Peyer's patch (tissue), 4 donors: Measurements from ENCODE around the gene DNAJA4. TPM values are rescaled to one million over a fixed set of nuclear protein-coding genes. Genes with fewer than 3 reads are reported as not detected.
A peak's percentile ranks its signal among the peaks of the same experiment; 100 is the strongest.

Experiments
- DNase-seq, 3 donors: peaks; one replicate each; pipeline ENCODE4 v3.0.0-alpha.2; 2017 to 2019
- H3K27ac ChIP-seq, 4 donors: fragments of 200-600 bp; sonication (generic); one replicate each; pipeline ENCODE4 v1.5.1; 2016 to 2019
- H3K27me3 ChIP-seq, 2 donors: fragments of 200-600 bp; sonication (generic); one replicate each; pipeline ENCODE4 v1.5.1; 2019
- H3K36me3 ChIP-seq, 3 donors: fragments of 200-600 bp; sonication (generic); one replicate each; pipeline ENCODE4 v1.5.1; 2016 to 2019
- H3K4me1 ChIP-seq, 4 donors: fragments of 200-600 bp; sonication (generic); one replicate each; pipeline ENCODE4 v1.5.1; 2016 to 2019
- H3K4me3 ChIP-seq, 4 donors: fragments of 200-600 bp; sonication (generic); 1 replicate in 3 of 4; 2 replicates in 1 of 4; pipeline ENCODE4 v1.5.1; 2016 to 2019; ENCODE audit warnings: mild to moderate bottlenecking in 1 of 4
- H3K9me3 ChIP-seq, 4 donors: fragments of 200-600 bp; sonication (generic); one replicate each; pipeline ENCODE4 v1.5.1; 2016 to 2019; ENCODE audit warnings: mild to moderate bottlenecking in 1 of 4
- POLR2A ChIP-seq, 2 donors: fragments of 450-650 bp; IDR thresholded peaks; one replicate each; pipeline ENCODE4 v1.5.1; 2017; ENCODE audit warnings: antibody characterized with exemption in 2 of 2, mild to moderate bottlenecking in 2 of 2, moderate library complexity in 2 of 2
- total RNA-seq, 4 donors: library from RNA; depleted of rRNA; stranded (reverse); fragments of >200 nt; gene quantifications; one replicate each; pipeline ENCODE4 v1.1.0, GENCODE V29; 2016
- TF ChIP-seq, protein P1 (sequence below), 6 experiments: fragments of 450-650 bp in 4 of 6; fragments of 200-600 bp in 2 of 6; sonication (generic) in 1 of 6; IDR thresholded peaks; one replicate each; pipeline ENCODE4 v1.5.1; 2017 to 2019; ENCODE audit warnings: antibody characterized with exemption in 6 of 6, mild to moderate bottlenecking in 3 of 6, moderate library complexity in 1 of 6

The DNAJA4 gene
- total RNA-seq, 4 donors from 2014 or later, result 25.6 to 48.9 (median 33.5) TPM

DNA sequence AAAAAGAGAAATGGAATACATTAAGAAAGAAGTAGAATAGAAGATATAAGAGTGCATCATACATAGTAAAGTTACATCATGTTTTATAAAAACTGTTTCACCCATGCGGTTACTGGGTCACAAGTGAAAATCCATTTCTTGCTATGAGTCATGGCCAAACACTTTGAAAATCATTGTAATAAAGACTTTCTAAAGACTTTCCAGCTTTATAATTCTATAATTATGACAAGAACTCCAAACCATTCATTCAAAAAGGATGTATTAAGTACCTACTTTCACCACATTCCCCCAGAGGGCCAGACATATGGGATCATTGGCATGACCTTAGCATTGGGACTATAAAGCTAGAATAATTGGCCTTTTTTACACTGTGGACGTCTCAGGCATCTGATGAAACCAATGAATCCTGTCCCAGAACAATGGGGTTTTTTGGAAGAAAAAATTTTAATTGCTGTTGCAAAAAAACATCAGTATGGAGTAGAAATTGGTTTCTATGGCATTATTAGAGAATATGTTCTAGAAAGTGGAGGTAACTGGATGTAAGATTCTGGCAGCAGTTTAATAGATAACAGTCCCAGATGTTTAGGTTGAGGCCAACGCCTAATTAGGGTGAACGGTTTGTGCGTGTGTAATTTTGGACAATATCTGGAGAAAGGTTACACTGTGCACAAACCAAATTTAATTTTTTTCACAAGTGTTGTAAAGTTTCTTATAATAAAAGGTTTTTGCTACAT, 38.4 kb downstream of the DNAJA4 start:
- no peaks in the 10 kb centered on the region for H3K9me3 ChIP-seq
- TF ChIP-seq, protein P1, sequence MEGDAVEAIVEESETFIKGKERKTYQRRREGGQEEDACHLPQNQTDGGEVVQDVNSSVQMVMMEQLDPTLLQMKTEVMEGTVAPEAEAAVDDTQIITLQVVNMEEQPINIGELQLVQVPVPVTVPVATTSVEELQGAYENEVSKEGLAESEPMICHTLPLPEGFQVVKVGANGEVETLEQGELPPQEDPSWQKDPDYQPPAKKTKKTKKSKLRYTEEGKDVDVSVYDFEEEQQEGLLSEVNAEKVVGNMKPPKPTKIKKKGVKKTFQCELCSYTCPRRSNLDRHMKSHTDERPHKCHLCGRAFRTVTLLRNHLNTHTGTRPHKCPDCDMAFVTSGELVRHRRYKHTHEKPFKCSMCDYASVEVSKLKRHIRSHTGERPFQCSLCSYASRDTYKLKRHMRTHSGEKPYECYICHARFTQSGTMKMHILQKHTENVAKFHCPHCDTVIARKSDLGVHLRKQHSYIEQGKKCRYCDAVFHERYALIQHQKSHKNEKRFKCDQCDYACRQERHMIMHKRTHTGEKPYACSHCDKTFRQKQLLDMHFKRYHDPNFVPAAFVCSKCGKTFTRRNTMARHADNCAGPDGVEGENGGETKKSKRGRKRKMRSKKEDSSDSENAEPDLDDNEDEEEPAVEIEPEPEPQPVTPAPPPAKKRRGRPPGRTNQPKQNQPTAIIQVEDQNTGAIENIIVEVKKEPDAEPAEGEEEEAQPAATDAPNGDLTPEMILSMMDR (IDR thresholded peaks at IDR 0.05), result no peak
- no peak for TF ChIP-seq POLR2A (IDR thresholded peaks at IDR 0.05)
- no peaks in the 10 kb centered on the region for H3K36me3 ChIP-seq
- peaks cover 0 to 4% of the 10 kb centered on the region in 2 donors for H3K27me3 ChIP-seq
- no peak overlapping the region for H3K27ac ChIP-seq
- DNase-seq, result no peak
- no peak overlapping the region for H3K4me3 ChIP-seq
- H3K4me1 ChIP-seq, result peaks cover 0 to 6% (median 3%) of the 10 kb centered on the region in 4 donors

DNA sequence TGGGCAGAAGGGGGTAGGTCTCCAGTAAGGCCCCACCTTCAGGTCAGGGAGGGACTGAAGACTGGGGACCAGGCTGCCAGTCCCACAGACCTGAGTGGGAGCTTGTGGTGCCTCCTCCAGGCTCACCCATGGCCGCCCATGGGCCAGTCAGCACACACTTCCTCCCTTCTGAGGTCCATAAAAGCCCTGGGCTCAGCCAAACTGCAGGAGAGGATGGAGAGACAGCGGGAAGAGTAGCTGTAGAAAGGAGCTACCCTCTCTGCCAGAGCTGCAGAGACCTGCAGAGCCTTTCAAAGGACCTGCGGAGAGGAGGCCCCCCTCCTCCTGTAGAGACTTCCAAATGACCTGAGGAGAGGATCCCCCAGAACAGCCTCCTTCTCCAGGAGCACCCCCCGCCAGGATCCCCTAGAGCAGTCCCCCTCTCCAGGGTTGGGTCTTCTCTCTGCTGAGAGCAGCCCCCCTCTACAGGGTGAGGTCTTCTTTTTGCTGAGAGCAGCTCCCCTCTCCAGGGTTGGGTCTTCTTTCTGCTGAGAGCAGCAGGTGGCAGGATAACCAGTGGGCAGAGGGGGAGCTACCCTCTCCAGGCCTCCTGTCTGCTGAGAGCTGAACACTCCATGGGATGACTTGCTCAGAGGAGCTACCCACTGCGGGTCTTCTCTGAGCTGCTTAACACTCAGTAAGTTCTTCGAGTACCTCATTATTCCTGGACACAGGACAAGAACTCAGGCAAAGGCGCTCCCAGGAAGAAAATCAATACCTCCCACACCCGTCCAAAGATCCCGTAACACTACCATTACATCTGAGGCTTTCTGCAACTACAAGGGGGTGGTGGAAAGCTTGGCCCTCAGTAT, 40.1 kb downstream of the DNAJA4 start:
- Histone ChIP-seq H3K27ac (no peak overlapping the region), H3K4me1 (peaks cover 0 to 5% (median 0%) of the 10 kb centered on the region in 4 donors), H3K36me3 (no peaks in the 10 kb centered on the region), H3K4me3 (no peak overlapping the region), H3K27me3 (peaks cover 0 to 4% of the 10 kb centered on the region in 2 donors), H3K9me3 (no peaks in the 10 kb centered on the region)
- TF ChIP-seq POLR2A (IDR thresholded peaks at IDR 0.05), result no peak
- TF ChIP-seq, protein P1 (IDR thresholded peaks at IDR 0.05), result no peak
- no peak for DNase-seq

DNA sequence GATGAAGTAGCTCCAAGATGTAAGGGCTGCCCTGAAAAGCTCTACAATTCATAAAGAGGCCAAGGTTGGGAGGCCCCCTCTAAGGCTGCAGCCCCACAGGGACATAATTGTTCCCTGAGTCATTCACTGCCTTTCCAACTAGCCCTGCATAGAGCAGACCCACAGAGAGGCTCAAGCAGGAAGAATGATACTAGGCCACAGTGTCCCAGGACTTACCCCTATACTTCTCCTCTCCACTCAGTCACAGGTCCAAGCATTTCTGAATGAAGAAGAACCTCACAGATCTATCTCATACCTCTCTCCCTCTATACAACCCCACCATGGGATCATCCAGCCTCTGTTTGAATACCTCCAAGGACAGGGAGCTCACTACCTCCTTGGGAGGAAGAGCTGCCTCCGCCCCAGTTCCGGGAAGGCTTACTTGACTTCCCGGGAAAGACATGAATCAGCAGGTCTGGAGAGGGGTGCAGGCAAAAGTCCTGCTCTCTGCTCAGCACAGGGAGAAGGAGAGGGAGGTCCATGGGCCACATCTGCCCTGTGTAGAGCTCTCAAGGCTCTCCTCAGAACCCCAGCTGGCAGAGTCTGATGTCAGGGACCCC, 41.9 kb downstream of the DNAJA4 start:
- Histone ChIP-seq H3K27ac (no peak overlapping the region), H3K36me3 (no peaks in the 10 kb centered on the region), H3K27me3 (peaks cover 0 to 4% of the 10 kb centered on the region in 2 donors), H3K4me3 (no peak overlapping the region), H3K4me1 (peaks cover 0 to 5% (median 0%) of the 10 kb centered on the region in 4 donors), H3K9me3 (no peaks in the 10 kb centered on the region)
- TF ChIP-seq POLR2A (IDR thresholded peaks at IDR 0.05), result no peak
- TF ChIP-seq, protein P1 (IDR thresholded peaks at IDR 0.05), result no peak
- DNase-seq, result no peak

DNA sequence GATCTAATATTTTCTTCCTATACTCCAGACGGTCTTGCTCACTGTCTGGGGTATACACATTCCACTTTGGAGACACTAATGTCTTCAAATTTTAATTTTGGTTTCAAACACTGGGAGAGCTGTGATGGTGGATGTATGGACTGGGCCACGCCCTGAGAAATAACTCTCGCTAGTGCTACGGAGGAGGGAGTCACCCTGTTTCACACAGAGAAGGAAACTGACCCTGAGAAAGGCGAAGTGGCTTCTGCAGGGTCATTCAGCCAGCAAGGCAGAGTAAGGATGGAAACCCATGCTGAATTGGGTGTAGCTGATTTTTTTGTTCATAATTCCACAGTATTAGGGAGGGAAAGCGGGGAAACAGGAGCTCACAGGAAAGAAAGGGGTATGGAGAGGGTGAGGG, 43.6 kb downstream of the DNAJA4 start:
- Histone ChIP-seq H3K36me3 (no peaks in the 10 kb centered on the region), H3K27ac (no peak overlapping the region), H3K27me3 (peaks cover 0 to 4% of the 10 kb centered on the region in 2 donors), H3K4me1 (peaks cover 0 to 5% (median 0%) of the 10 kb centered on the region in 4 donors), H3K9me3 (no peaks in the 10 kb centered on the region), H3K4me3 (no peak overlapping the region)
- TF ChIP-seq, protein P1 (IDR thresholded peaks at IDR 0.05), result no peak
- no peak for TF ChIP-seq POLR2A (IDR thresholded peaks at IDR 0.05)
- no peak for DNase-seq

DNA sequence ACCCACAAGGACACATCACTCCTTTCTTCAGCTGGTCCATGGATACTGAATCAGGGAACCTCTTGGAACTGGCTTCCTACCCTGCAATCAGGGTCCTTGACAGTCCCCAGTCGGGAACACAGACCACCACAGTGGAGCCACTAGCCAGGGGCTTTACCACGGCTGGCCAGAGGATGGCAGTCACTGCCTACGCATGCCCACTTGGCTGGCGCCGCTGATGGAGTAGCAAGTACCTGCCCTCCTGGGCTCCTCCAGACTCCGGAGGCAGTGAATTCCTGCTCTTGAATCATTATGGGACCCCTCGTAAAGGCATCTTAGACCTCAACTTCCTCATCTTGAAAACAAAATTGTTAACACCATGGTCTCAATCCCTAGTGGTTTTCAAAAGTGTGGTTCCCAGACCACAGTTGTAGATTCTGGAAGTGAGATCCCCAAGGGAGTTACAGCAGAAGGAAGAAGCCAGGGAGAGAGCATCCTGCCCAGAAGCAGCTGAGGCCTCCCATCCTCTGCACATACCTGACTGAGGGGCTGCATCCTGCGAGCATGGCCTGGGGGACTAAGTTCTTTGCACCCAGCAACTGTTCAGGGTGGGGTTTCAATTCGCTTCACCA, 44.2 kb downstream of the DNAJA4 start:
- peaks cover 0 to 4% of the 10 kb centered on the region in 2 donors for H3K27me3 ChIP-seq

More for the DNA sequence above, 44.2 kb downstream of the DNAJA4 start:
- H3K4me3 ChIP-seq, result no peak overlapping the region
- peaks cover 0 to 5% (median 0%) of the 10 kb centered on the region in 4 donors for H3K4me1 ChIP-seq
- H3K9me3 ChIP-seq, result no peaks in the 10 kb centered on the region
- TF ChIP-seq POLR2A (IDR thresholded peaks at IDR 0.05), result no peak
- TF ChIP-seq, protein P1 (IDR thresholded peaks at IDR 0.05), result peak in 4 of 6 experiments; percentile 64 to 92 (median 90)
- DNase-seq, result peak; percentile 20 to 82 (median 80)
- no peaks in the 10 kb centered on the region for H3K36me3 ChIP-seq
- H3K27ac ChIP-seq, result no peak overlapping the region
